Endothelial cell of umbilical vein (primary cell): ENCODE measurements around the gene TSHB. TPM values are rescaled to one million over a fixed set of nuclear protein-coding genes. Genes with fewer than 3 reads are reported as not detected.

Source experiments
- BruUV-seq: library from RNA; stranded (reverse); fragments of 400-500 nt; replicated peaks from 2 replicates; lab custom pipeline; 2021; lab: Mats Ljungman, UMichigan
- CTCF ChIA-PET: fragments of 300-600, 350-600 bp; sonication (Branson Sonifier 250); formaldehyde crosslinking; loops from one replicate; lab custom pipeline; 2021; ENCODE audit warnings: antibody characterized with exemption, inconsistent platforms; lab: Charles Lee
- POLR2A ChIA-PET: fragments of 300-600, 350-600 bp; sonication (Branson Sonifier 250); formaldehyde crosslinking; loops from one replicate; lab custom pipeline; 2021; ENCODE audit warnings: antibody characterized with exemption, inconsistent platforms; lab: Charles Lee
- DNase-seq: peaks from one replicate; pipeline ENCODE4 v3.0.0-alpha.2; 2011; ENCODE audit warnings: low read depth, low spot score
- FAIRE-seq: peaks from 2 replicates; lab custom pipeline; 2011; peaks lifted over from hg19 to GRCh38; lab: Jason Lieb, UNC
- H2AFZ ChIP-seq: 2 replicates; pipeline ENCODE4 v1.6.0; 2012; ENCODE audit warnings: low read depth, low read length, control low read depth, inconsistent platforms
- H3K27ac ChIP-seq: 2 replicates; pipeline ENCODE4 v1.5.1; 2011; ENCODE audit warnings: low read depth, mild to moderate bottlenecking, control low read depth, low read length, moderate library complexity; ENCODE audit not compliant: insufficient read depth
- H3K27me3 ChIP-seq, 2 experiments: 2 replicates each; pipeline versions ENCODE4 v1.6.0 to v1.6.1; 2011; ENCODE audit warnings: low read length in 2 of 2, mixed read lengths in 1 of 2; ENCODE audit not compliant: control insufficient read depth in 2 of 2, insufficient read depth in 2 of 2
- H3K36me3 ChIP-seq, 2 experiments: 2 replicates in 1 of 2; 3 replicates in 1 of 2; pipeline ENCODE4 v1.5.1; 2011; ENCODE audit warnings: low read length in 2 of 2, mild to moderate bottlenecking in 1 of 2, moderate library complexity in 1 of 2; ENCODE audit not compliant: control insufficient read depth in 2 of 2, insufficient read depth in 2 of 2; ENCODE audit errors: extremely low read depth in 1 of 2
- H3K4me1 ChIP-seq: 3 replicates; pipeline ENCODE4 v1.5.1; 2011; ENCODE audit warnings: mild to moderate bottlenecking, low read length; ENCODE audit not compliant: control insufficient read depth, insufficient read depth; ENCODE audit errors: extremely low read depth
- H3K4me2 ChIP-seq: 2 replicates; pipeline ENCODE4 v1.6.1; 2011; ENCODE audit warnings: low read length, control low read depth, mixed read lengths; ENCODE audit not compliant: insufficient read depth
- H3K4me3 ChIP-seq, 3 experiments: fragments of 200-600 bp in 1 of 3; sonication (generic), shearing (Covaris generic) in 1 of 3; replicated peaks in 1 of 3; 2 replicates each; pipeline ENCODE4 v1.5.1; 2011 to 2016; ENCODE audit warnings: control low read depth in 3 of 3, low read length in 3 of 3, mild to moderate bottlenecking in 2 of 3, inconsistent platforms in 1 of 3, low read depth in 1 of 3, moderate library complexity in 1 of 3; ENCODE audit not compliant: insufficient read depth in 1 of 3
- H3K79me2 ChIP-seq: 2 replicates; pipeline ENCODE4 v1.6.0; 2012; ENCODE audit warnings: low read length, inconsistent platforms; ENCODE audit not compliant: control insufficient read depth, insufficient read depth
- H3K9ac ChIP-seq: replicated peaks from 2 replicates; pipeline ENCODE3; 2011; ENCODE audit warnings: low read length, control low read depth; ENCODE audit not compliant: insufficient read depth; ENCODE audit errors: extremely low read depth
- H3K9me1 ChIP-seq: replicated peaks from 3 replicates; pipeline ENCODE4 v1.6.0; 2011; ENCODE audit warnings: mild to moderate bottlenecking, low read length; ENCODE audit not compliant: control insufficient read depth, insufficient read depth; ENCODE audit errors: extremely low read depth
- H3K9me3 ChIP-seq: replicated peaks from 2 replicates; pipeline ENCODE4 v1.5.1; 2012; ENCODE audit warnings: low read length, inconsistent platforms; ENCODE audit not compliant: control insufficient read depth, insufficient read depth
- H4K20me1 ChIP-seq: replicated peaks from 2 replicates; pipeline ENCODE3; 2011; ENCODE audit warnings: mild to moderate bottlenecking, low read length; ENCODE audit not compliant: control insufficient read depth, insufficient read depth; ENCODE audit errors: extremely low read depth
- EZH2 ChIP-seq: IDR thresholded peaks from 2 replicates; pipeline ENCODE4 v1.6.1; 2012; ENCODE audit warnings: borderline replicate concordance, low read depth, mild to moderate bottlenecking, moderate library complexity, low read length, inconsistent platforms; ENCODE audit not compliant: severe bottlenecking
- FOS ChIP-seq: IDR thresholded peaks from 2 replicates; pipeline ENCODE4 v1.6.1; 2011; ENCODE audit warnings: mild to moderate bottlenecking, low read length, moderate library complexity, borderline replicate concordance; ENCODE audit not compliant: insufficient read depth
- GATA2 ChIP-seq: IDR thresholded peaks from 2 replicates; pipeline ENCODE4 v1.7.0; 2011; ENCODE audit warnings: low read depth, mild to moderate bottlenecking, moderate library complexity, mixed read lengths, low read length; ENCODE audit not compliant: insufficient read length, insufficient read depth
- JUN ChIP-seq: IDR thresholded peaks from 2 replicates; pipeline ENCODE4 v1.6.1; 2011; ENCODE audit warnings: borderline replicate concordance, low read depth; ENCODE audit not compliant: insufficient read length, insufficient read depth
- MYC ChIP-seq: IDR thresholded peaks from one replicate; pipeline ENCODE4 v1.6.1; 2011; ENCODE audit warnings: mild to moderate bottlenecking, low read depth, low read length
- POLR2A ChIP-seq: IDR thresholded peaks from 2 replicates; pipeline ENCODE4 v1.6.1; 2012; ENCODE audit warnings: low read depth, mild to moderate bottlenecking, control low read depth, low read length
- POLR2AphosphoS5 ChIP-seq: IDR thresholded peaks from 2 replicates; pipeline ENCODE4 v1.6.1; 2012; ENCODE audit warnings: low read depth, mild to moderate bottlenecking, control low read depth, low read length, moderate library complexity; ENCODE audit not compliant: insufficient read depth
- dilution Hi-C: fragments of 300-500 bp; cut with MboI; formaldehyde crosslinking; loops from one replicate; pipeline ENCODE4 v1.15.0; 2019; ENCODE audit warnings: low sequenced_read_pairs; ENCODE audit not compliant: extremely low pct_ligation_motif_present
- intact Hi-C: fragments of 100-400 bp; cut with micrococcal nuclease; formaldehyde crosslinking; loops from one replicate; pipeline ENCODE4 v1.10.0; 2022
- polyA plus RNA-seq, 4 experiments: library from polyadenylated mRNA; depleted of rRNA in 3 of 4; stranded (reverse) in 3 of 4; unstranded in 1 of 4; fragments of >200 nt; gene quantifications; 2 replicates each; pipeline versions ENCODE4 v1.2.1 to v1.2.3, GENCODE V29; 2011 to 2012; ENCODE audit warnings: missing spikeins in 1 of 4
- total RNA-seq: library from RNA; stranded (reverse); gene quantifications from 2 replicates; pipeline ENCODE4 v1.2.3, GENCODE V29; 2021
- TF ChIP-seq, protein P1 (sequence below), 2 donors: IDR thresholded peaks; 1 replicate in 1 of 2; 2 replicates in 1 of 2; pipeline ENCODE4 v1.5.1; 2011; ENCODE audit warnings: low read length in 2 of 2, mild to moderate bottlenecking in 2 of 2, moderate library complexity in 2 of 2, control low read depth in 1 of 2, inconsistent platforms in 1 of 2, low read depth in 1 of 2; ENCODE audit not compliant: insufficient read depth in 1 of 2; ENCODE audit errors: extremely low read depth in 1 of 2
- TF ChIP-seq, protein P2 (sequence below): IDR thresholded peaks from 2 replicates; pipeline ENCODE4 v1.6.1; 2011; ENCODE audit not compliant: insufficient read depth, insufficient read length

Gene TSHB
- total and polyA plus RNA-seq, 2 donors (not counting 3 experiments of a cell fraction or from before 2014, with no cell fraction given), result not detected

DNA sequence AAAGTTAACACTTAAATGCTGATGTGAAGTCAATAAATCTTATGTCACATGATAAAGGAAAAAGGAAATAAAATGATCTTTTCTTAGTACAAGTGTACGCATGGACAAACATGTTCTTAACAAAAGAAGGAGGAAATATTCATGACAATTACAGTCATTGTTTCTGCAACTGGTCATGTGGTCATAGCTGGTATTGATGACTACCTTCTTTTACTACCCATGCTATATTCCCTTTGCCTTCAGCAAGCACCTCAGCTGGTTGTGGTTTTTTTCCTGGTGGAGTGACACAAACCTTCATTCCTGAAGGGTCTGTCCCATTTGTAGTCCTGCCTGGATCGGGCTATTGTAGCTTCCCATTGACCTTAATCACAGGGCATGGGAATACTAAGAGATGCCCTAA lies 23.4 kb upstream of the TSHB start:
- H3K4me2 ChIP-seq, result no peak overlapping the region
- no peak overlapping the region for H3K4me3 ChIP-seq
- no peak overlapping the region for H3K27ac ChIP-seq
- H3K9me3 ChIP-seq, result no peaks in the 10 kb centered on the region
- CTCF ChIA-PET, result no interaction called here
- no peak overlapping the region for H2AFZ ChIP-seq
- H3K9me1 ChIP-seq, result no peaks in the 10 kb centered on the region
- H3K27me3 ChIP-seq, result no peaks in the 10 kb centered on the region
- no peak for DNase-seq
- dilution Hi-C loops (no loop called here), intact Hi-C loops (no loop called here)
- POLR2A ChIA-PET, result no interaction called here
- H3K79me2 ChIP-seq, result no peaks in the 10 kb centered on the region
- FAIRE-seq, result no peak
- no peaks in the 10 kb centered on the region for H3K4me1 ChIP-seq
- H3K36me3 ChIP-seq, result no peaks in the 10 kb centered on the region
- H4K20me1 ChIP-seq, result no peaks in the 10 kb centered on the region
- TF ChIP-seq FOS (no peak), GATA2 (no peak), MYC (no peak), JUN (no peak), POLR2A (no peak), EZH2 (no peak), POLR2AphosphoS5 (no peak)
- TF ChIP-seq, protein P1, sequence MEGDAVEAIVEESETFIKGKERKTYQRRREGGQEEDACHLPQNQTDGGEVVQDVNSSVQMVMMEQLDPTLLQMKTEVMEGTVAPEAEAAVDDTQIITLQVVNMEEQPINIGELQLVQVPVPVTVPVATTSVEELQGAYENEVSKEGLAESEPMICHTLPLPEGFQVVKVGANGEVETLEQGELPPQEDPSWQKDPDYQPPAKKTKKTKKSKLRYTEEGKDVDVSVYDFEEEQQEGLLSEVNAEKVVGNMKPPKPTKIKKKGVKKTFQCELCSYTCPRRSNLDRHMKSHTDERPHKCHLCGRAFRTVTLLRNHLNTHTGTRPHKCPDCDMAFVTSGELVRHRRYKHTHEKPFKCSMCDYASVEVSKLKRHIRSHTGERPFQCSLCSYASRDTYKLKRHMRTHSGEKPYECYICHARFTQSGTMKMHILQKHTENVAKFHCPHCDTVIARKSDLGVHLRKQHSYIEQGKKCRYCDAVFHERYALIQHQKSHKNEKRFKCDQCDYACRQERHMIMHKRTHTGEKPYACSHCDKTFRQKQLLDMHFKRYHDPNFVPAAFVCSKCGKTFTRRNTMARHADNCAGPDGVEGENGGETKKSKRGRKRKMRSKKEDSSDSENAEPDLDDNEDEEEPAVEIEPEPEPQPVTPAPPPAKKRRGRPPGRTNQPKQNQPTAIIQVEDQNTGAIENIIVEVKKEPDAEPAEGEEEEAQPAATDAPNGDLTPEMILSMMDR (IDR thresholded peaks at IDR 0.05; ENCODE audit: extremely low read depth in 1 of 2, insufficient read depth in 1 of 2, low read depth in 1 of 2, low read length in 2 of 2), result no peak
- TF ChIP-seq, protein P2, sequence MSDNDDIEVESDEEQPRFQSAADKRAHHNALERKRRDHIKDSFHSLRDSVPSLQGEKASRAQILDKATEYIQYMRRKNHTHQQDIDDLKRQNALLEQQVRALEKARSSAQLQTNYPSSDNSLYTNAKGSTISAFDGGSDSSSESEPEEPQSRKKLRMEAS, result no peak
- H3K9ac ChIP-seq, result no peak overlapping the region
- BruUV-seq, result no TSS peak
